Left cardiac atrium (tissue), 4 donors: ENCODE results near the gene PHC2. TPM values are rescaled to one million over a fixed set of nuclear protein-coding genes. Genes with fewer than 3 reads are reported as not detected.
A peak's percentile ranks its signal among the peaks of the same experiment; 100 is the strongest.

Experiments
- ATAC-seq, 2 donors: fragments of 200-7000 bp; cut with Tn5 transposase; one replicate each; pipeline ENCODE4 v1.9.1; 2020; ENCODE audit warnings: mild to moderate bottlenecking in 2 of 2, moderate library complexity in 2 of 2
- DNase-seq: peaks from one replicate; pipeline ENCODE4 v3.0.0-alpha.2; 2020
- intact Hi-C, 2 donors: fragments of 100-400 bp; cut with DNase I; formaldehyde crosslinking; loops; one replicate each; pipeline versions ENCODE4 v1.14.1 to v1.15.1; 2022 to 2023
- long read RNA-seq: library from polyadenylated mRNA; unstranded; transcript quantifications from one replicate; pipeline ENCODE4 v2.0.0, GENCODE V29; 2021
- total RNA-seq, 2 donors: library from RNA; stranded (reverse); fragmentation: NEBNext Ultra II Directional; extraction: Animal tissue kit (Norgen Biotek cat#: 25700); gene quantifications; one replicate each; pipeline ENCODE4 v1.2.1, GENCODE V29; 2021
- donor health status: DM: no; HTN: yes; CAD: no.
- donor health status: DM: no; HTN: yes; CAD: no; lungs with severe emphysema.
- donor health status: DM: yes; HTN: yes; CAD: no.
- donor health status: Dilated cardiomyopathy.

Gene PHC2
- total RNA-seq = 100 to 1,000 TPM in 1 of 2 donors, 10 to 100 TPM in 1; 75.0 to 139 TPM
- long read RNA-seq, partial matches to known transcripts = 14 of 21 reads
- long read RNA-seq, other reads (novel, unspliced or antisense) = 6 of 21 reads

GRCh38 chr1:33430692-33431593, at the start of gene PHC2:
Gene PHC2, minus strand, starts transcription at chr1:33431095. Its CDS starts 55,556 bp downstream, at chr1:33375539.
- intact Hi-C loops = no loop called here
- peak; percentile 96 to 97 for ATAC-seq
- peak; percentile 99 for DNase-seq

- ATAC-seq (no peak), DNase-seq (no peak)
- intact Hi-C loops = no loop called here
Measured at GRCh38 chr1:33477451-33477850, 46.6 kb upstream of the PHC2 start.

GRCh38 chr1:33473900-33474299, 43.0 kb upstream of the PHC2 start:
- ATAC-seq = peak; percentile 20 to 32
- no peak for DNase-seq
- intact Hi-C loops = loop anchor here in 1 of 2 donors (5.0 kb wide), 1 partner anchor 138 kb away; no protein-coding TSS in a partner anchor

- DNase-seq (peak; percentile 99), ATAC-seq (peak; percentile 92 to 94)
- intact Hi-C loops = loop anchor here in 1 of 2 donors (5.0 kb wide), 1 partner anchor 140 kb away; no protein-coding TSS in a partner anchor
Measured at GRCh38 chr1:33472269-33472980, 41.5 kb upstream of the PHC2 start, which contains the start of gene ZSCAN20. Gene ZSCAN20, plus strand, starts transcription at chr1:33472645. Its CDS starts 6,644 bp downstream, at chr1:33479289.

- DNase-seq = no peak
- ATAC-seq = no peak
- intact Hi-C loops = loop anchor here in 1 of 2 donors (5.0 kb wide), 1 partner anchor 141 kb away; no protein-coding TSS in a partner anchor
Measured at GRCh38 chr1:33471416-33471815, 40.5 kb upstream of the PHC2 start.

GRCh38 chr1:33470495-33471012, 39.7 kb upstream of the PHC2 start:
- intact Hi-C loops = loop anchor here in 1 of 2 donors (5.0 kb wide), 1 partner anchor 142 kb away; no protein-coding TSS in a partner anchor
- ATAC-seq (peak; percentile 60 to 71), DNase-seq (peak; percentile 75)

- DNase-seq = no peak
- ATAC-seq = no peak
- intact Hi-C loops = loop anchor here (5.0 to 10.0 kb wide), 5 partner anchors 97 to 255 kb away; no protein-coding TSS in a partner anchor
Measured at GRCh38 chr1:33469691-33470090, 38.8 kb upstream of the PHC2 start.

GRCh38 chr1:33468967-33469366, 38.1 kb upstream of the PHC2 start:
- ATAC-seq (no peak), DNase-seq (no peak)
- intact Hi-C loops = loop anchor here (5.0 to 10.0 kb wide), 4 partner anchors 97 to 254 kb away; no protein-coding TSS in a partner anchor

GRCh38 chr1:33468531-33468930, 37.6 kb upstream of the PHC2 start:
- intact Hi-C loops = loop anchor here (5.0 to 10.0 kb wide), 4 partner anchors 96 to 254 kb away; no protein-coding TSS in a partner anchor
- ATAC-seq (no peak), DNase-seq (no peak)

GRCh38 chr1:33468011-33468410, 37.1 kb upstream of the PHC2 start:
- ATAC-seq (no peak), DNase-seq (no peak)
- intact Hi-C loops = loop anchor here (5.0 to 10.0 kb wide), 4 partner anchors 96 to 253 kb away; no protein-coding TSS in a partner anchor

GRCh38 chr1:33466159-33466558, 35.3 kb upstream of the PHC2 start:
- intact Hi-C loops = loop anchor here (5.0 to 10.0 kb wide), 4 partner anchors 94 to 251 kb away; no protein-coding TSS in a partner anchor
- DNase-seq (peak; percentile 42), ATAC-seq (peak; percentile 24 to 26)

- intact Hi-C loops = loop anchor here (5.0 to 10.0 kb wide), 4 partner anchors 93 to 251 kb away; no protein-coding TSS in a partner anchor
- ATAC-seq = no peak
- DNase-seq = no peak
Measured at GRCh38 chr1:33465316-33465715, 34.4 kb upstream of the PHC2 start.

GRCh38 chr1:33464552-33464951, 33.7 kb upstream of the PHC2 start:
- intact Hi-C loops = loop anchor here in 1 of 2 donors (10.0 kb wide), 1 partner anchor 250 kb away; no protein-coding TSS in a partner anchor
- no peak for DNase-seq
- no peak for ATAC-seq

GRCh38 chr1:33462405-33463164, 31.7 kb upstream of the PHC2 start:
- intact Hi-C loops = loop anchor here in 1 of 2 donors (10.0 kb wide), 1 partner anchor 248 kb away; no protein-coding TSS in a partner anchor
- no peak for ATAC-seq

GRCh38 chr1:33460947-33461629, 30.2 kb upstream of the PHC2 start:
- intact Hi-C loops = loop anchor here in 1 of 2 donors (10.0 kb wide), 1 partner anchor 246 kb away; no protein-coding TSS in a partner anchor
- peak; percentile 34 for DNase-seq
- peak; percentile 70 to 74 for ATAC-seq

More at GRCh38 chr1:33462405-33463164, 31.7 kb upstream of the PHC2 start:
- no peak for DNase-seq

- intact Hi-C loops = loop anchor here in 1 of 2 donors (10.0 kb wide), 1 partner anchor 245 kb away; no protein-coding TSS in a partner anchor
- no peak for DNase-seq
- ATAC-seq = peak in 1 of 2 donors; percentile 22
Measured at GRCh38 chr1:33460144-33460543, 29.2 kb upstream of the PHC2 start.

GRCh38 chr1:33459691-33460090, 28.8 kb upstream of the PHC2 start:
- ATAC-seq = no peak

More at GRCh38 chr1:33459691-33460090, 28.8 kb upstream of the PHC2 start:
- DNase-seq = no peak
- intact Hi-C loops = loop anchor here (10.0 kb wide), 2 partner anchors 165 to 245 kb away; no protein-coding TSS in a partner anchor
